ENCODE data around the gene FAIM2.
"Not testable (repeated sequence)": the region's sequence is repeated elsewhere in the genome, so short reads cannot be mapped to it uniquely, and the experiment has no call there.

FAIM2 gene

GRCh38 chr12:49872381-49872780 lies 31.3 kb downstream of the FAIM2 start:
- Histone ChIP-seq H3K9me3 (ENCODE audit: control extremely low read depth in 1 of 5, control insufficient read depth in 4 of 5, insufficient read depth in 2 of 5, low read depth in 1 of 5, low read length in 4 of 5) (no peaks in the 10 kb centered on the region), H3K4me3 (ENCODE audit: control insufficient read depth in 1 of 7, extremely low read depth in 1 of 7, insufficient read depth in 4 of 7, low read depth in 2 of 7, low read length in 6 of 7) (no peak overlapping the region), H3K36me3 (ENCODE audit: control insufficient read depth in 4 of 4, insufficient read depth in 4 of 4, low read length in 3 of 4) (no peaks in the 10 kb centered on the region), H3K27me3 (replicated peaks in 2 of 5; ENCODE audit: control insufficient read depth in 4 of 5, insufficient read depth in 5 of 5, low read length in 4 of 5) (peaks cover 0 to 5% (median 0%) of the 10 kb centered on the region in 5 experiments), H3K4me1 (ENCODE audit: control extremely low read depth in 1 of 4, control insufficient read depth in 4 of 4, insufficient read depth in 4 of 4, low read length in 3 of 4) (peaks cover 0 to 30% (median 19%) of the 10 kb centered on the region in 4 experiments), H3K27ac (ENCODE audit: insufficient read depth in 1 of 2, low read depth in 1 of 2, low read length in 2 of 2, poor library complexity in 1 of 2, severe bottlenecking in 2 of 2) (no peak overlapping the region)
- ChIA-PET POLR2A (no interaction called here), CTCF (interaction anchor here (1.0 kb wide), 1 partner anchor 167 kb away, joined by 3 read pairs; no protein-coding TSS in a partner anchor)
- WGBS (ENCODE audit: insufficient coverage): 98% methylated on average over 5 of the region's 5 CpGs
- DNase-seq: no peak

- 95% methylated on average over 8 of the region's 8 CpGs for WGBS (ENCODE audit: insufficient coverage)
- DNase-seq; H3K36me3 ChIP-seq (ENCODE audit: control insufficient read depth in 4 of 4, insufficient read depth in 4 of 4, low read length in 3 of 4); POLR2A ChIA-PET; H3K9me3 ChIP-seq (ENCODE audit: control extremely low read depth in 1 of 5, control insufficient read depth in 4 of 5, insufficient read depth in 2 of 5, low read depth in 1 of 5, low read length in 4 of 5); H3K27ac ChIP-seq (ENCODE audit: insufficient read depth in 1 of 2, low read depth in 1 of 2, low read length in 2 of 2, poor library complexity in 1 of 2, severe bottlenecking in 2 of 2); H3K27me3 ChIP-seq (replicated peaks in 2 of 5; ENCODE audit: control insufficient read depth in 4 of 5, insufficient read depth in 5 of 5, low read length in 4 of 5); H3K4me3 ChIP-seq (ENCODE audit: control insufficient read depth in 1 of 7, extremely low read depth in 1 of 7, insufficient read depth in 4 of 7, low read depth in 2 of 7, low read length in 6 of 7): not testable (repeated sequence)
- CTCF ChIA-PET: interaction anchor here (1.0 kb wide), 1 partner anchor 168 kb away, joined by 3 read pairs; no protein-coding TSS in a partner anchor
- H3K4me1 ChIP-seq (ENCODE audit: control extremely low read depth in 1 of 4, control insufficient read depth in 4 of 4, insufficient read depth in 4 of 4, low read length in 3 of 4): peaks cover 0 to 32% (median 19%) of the 10 kb centered on the region in 4 experiments
Measured at GRCh38 chr12:49871811-49872251, 31.9 kb downstream of the FAIM2 start.

GRCh38 chr12:49871263-49871561 lies 32.5 kb downstream of the FAIM2 start:
- ChIA-PET CTCF (interaction anchor here (0.7 to 6.0 kb wide), 3 partner anchors 24 to 89 kb away, joined by 3 to 24 read pairs (median 4); partner anchors contain the start of gene AQP5), POLR2A (no interaction called here)
- Histone ChIP-seq H3K9me3 (ENCODE audit: control extremely low read depth in 1 of 5, control insufficient read depth in 4 of 5, insufficient read depth in 2 of 5, low read depth in 1 of 5, low read length in 4 of 5) (no peaks in the 10 kb centered on the region), H3K4me3 (ENCODE audit: control insufficient read depth in 1 of 7, extremely low read depth in 1 of 7, insufficient read depth in 4 of 7, low read depth in 2 of 7, low read length in 6 of 7) (no peak overlapping the region), H3K27me3 (replicated peaks in 2 of 5; ENCODE audit: control insufficient read depth in 4 of 5, insufficient read depth in 5 of 5, low read length in 4 of 5) (peaks cover 0 to 5% (median 0%) of the 10 kb centered on the region in 5 experiments), H3K4me1 (ENCODE audit: control extremely low read depth in 1 of 4, control insufficient read depth in 4 of 4, insufficient read depth in 4 of 4, low read length in 3 of 4) (peaks cover 0 to 32% (median 19%) of the 10 kb centered on the region in 4 experiments), H3K36me3 (ENCODE audit: control insufficient read depth in 4 of 4, insufficient read depth in 4 of 4, low read length in 3 of 4) (no peaks in the 10 kb centered on the region), H3K27ac (ENCODE audit: insufficient read depth in 1 of 2, low read depth in 1 of 2, low read length in 2 of 2, poor library complexity in 1 of 2, severe bottlenecking in 2 of 2) (no peak overlapping the region)
- WGBS (ENCODE audit: insufficient coverage): 100% methylated on average over 3 of the region's 4 CpGs
- no peak for DNase-seq

- POLR2A ChIA-PET: no interaction called here
- no peaks in the 10 kb centered on the region for H3K9me3 ChIP-seq (ENCODE audit: control extremely low read depth in 1 of 5, control insufficient read depth in 4 of 5, insufficient read depth in 2 of 5, low read depth in 1 of 5, low read length in 4 of 5)
- peaks cover 0 to 32% (median 19%) of the 10 kb centered on the region in 4 experiments for H3K4me1 ChIP-seq (ENCODE audit: control extremely low read depth in 1 of 4, control insufficient read depth in 4 of 4, insufficient read depth in 4 of 4, low read length in 3 of 4)
- CTCF ChIA-PET: interaction anchor here (0.7 to 6.0 kb wide), 5 partner anchors 11 to 89 kb away, joined by 3 to 24 read pairs (median 3); partner anchors contain the start of gene AQP5
- H3K36me3 ChIP-seq (ENCODE audit: control insufficient read depth in 4 of 4, insufficient read depth in 4 of 4, low read length in 3 of 4): no peaks in the 10 kb centered on the region
- no peak for DNase-seq
- no peak overlapping the region for H3K4me3 ChIP-seq (ENCODE audit: control insufficient read depth in 1 of 7, extremely low read depth in 1 of 7, insufficient read depth in 4 of 7, low read depth in 2 of 7, low read length in 6 of 7)
- H3K27ac ChIP-seq (ENCODE audit: insufficient read depth in 1 of 2, low read depth in 1 of 2, low read length in 2 of 2, poor library complexity in 1 of 2, severe bottlenecking in 2 of 2): no peak overlapping the region
- H3K27me3 ChIP-seq (replicated peaks in 2 of 5; ENCODE audit: control insufficient read depth in 4 of 5, insufficient read depth in 5 of 5, low read length in 4 of 5): peaks cover 0 to 5% (median 0%) of the 10 kb centered on the region in 5 experiments
- 95% methylated on average over 9 of the region's 11 CpGs for WGBS (ENCODE audit: insufficient coverage)
Measured at GRCh38 chr12:49870501-49871262, 33.0 kb downstream of the FAIM2 start.

GRCh38 chr12:49869816-49870500 lies 33.7 kb downstream of the FAIM2 start:
- peak overlapping the region in 1 of 2 experiments; percentile 20 for H3K27ac ChIP-seq (ENCODE audit: insufficient read depth in 1 of 2, low read depth in 1 of 2, low read length in 2 of 2, poor library complexity in 1 of 2, severe bottlenecking in 2 of 2)
- H3K27me3 ChIP-seq (replicated peaks in 2 of 5; ENCODE audit: control insufficient read depth in 4 of 5, insufficient read depth in 5 of 5, low read length in 4 of 5): peaks cover 0 to 10% (median 4%) of the 10 kb centered on the region in 5 experiments
- DNase-seq: no peak
- ChIA-PET POLR2A (no interaction called here), CTCF (interaction anchor here (0.8 to 7.0 kb wide), 11 partner anchors 12 to 218 kb away, joined by 3 to 56 read pairs (median 4); partner anchors contain the start of gene AQP5)
- H3K9me3 ChIP-seq (ENCODE audit: control extremely low read depth in 1 of 5, control insufficient read depth in 4 of 5, insufficient read depth in 2 of 5, low read depth in 1 of 5, low read length in 4 of 5): no peaks in the 10 kb centered on the region
- H3K4me3 ChIP-seq (ENCODE audit: control insufficient read depth in 1 of 7, extremely low read depth in 1 of 7, insufficient read depth in 4 of 7, low read depth in 2 of 7, low read length in 6 of 7): no peak overlapping the region
- 90% methylated on average over 13 of the region's 14 CpGs for WGBS (ENCODE audit: insufficient coverage)
- peaks cover 0 to 32% (median 19%) of the 10 kb centered on the region in 4 experiments for H3K4me1 ChIP-seq (ENCODE audit: control extremely low read depth in 1 of 4, control insufficient read depth in 4 of 4, insufficient read depth in 4 of 4, low read length in 3 of 4)
- no peaks in the 10 kb centered on the region for H3K36me3 ChIP-seq (ENCODE audit: control insufficient read depth in 4 of 4, insufficient read depth in 4 of 4, low read length in 3 of 4)

GRCh38 chr12:49868952-49869815 lies 34.5 kb downstream of the FAIM2 start:
- 13% methylated on average over 6 of the region's 16 CpGs for WGBS (ENCODE audit: insufficient coverage)
- peak; percentile 80 to 90 (median 86) for DNase-seq
- POLR2A ChIA-PET: no interaction called here
- H3K4me1 ChIP-seq (ENCODE audit: control extremely low read depth in 1 of 4, control insufficient read depth in 4 of 4, insufficient read depth in 4 of 4, low read length in 3 of 4): peaks cover 0 to 32% (median 19%) of the 10 kb centered on the region in 4 experiments
- peak overlapping the region in 1 of 2 experiments; percentile 63 for H3K27ac ChIP-seq (ENCODE audit: insufficient read depth in 1 of 2, low read depth in 1 of 2, low read length in 2 of 2, poor library complexity in 1 of 2, severe bottlenecking in 2 of 2)
- CTCF ChIA-PET: interaction anchor here (0.6 to 7.0 kb wide), 14 partner anchors 12 to 219 kb away, joined by 3 to 56 read pairs (median 4); partner anchors contain the start of gene AQP5
- no peaks in the 10 kb centered on the region for H3K36me3 ChIP-seq (ENCODE audit: control insufficient read depth in 4 of 4, insufficient read depth in 4 of 4, low read length in 3 of 4)
- H3K9me3 ChIP-seq (ENCODE audit: control extremely low read depth in 1 of 5, control insufficient read depth in 4 of 5, insufficient read depth in 2 of 5, low read depth in 1 of 5, low read length in 4 of 5): no peaks in the 10 kb centered on the region
- H3K27me3 ChIP-seq (replicated peaks in 2 of 5; ENCODE audit: control insufficient read depth in 4 of 5, insufficient read depth in 5 of 5, low read length in 4 of 5): peaks cover 0 to 12% (median 4%) of the 10 kb centered on the region in 5 experiments
- H3K4me3 ChIP-seq (ENCODE audit: control insufficient read depth in 1 of 7, extremely low read depth in 1 of 7, insufficient read depth in 4 of 7, low read depth in 2 of 7, low read length in 6 of 7): no peak overlapping the region

Measured in common myeloid progenitor, CD34-positive (primary cell).